ENCODE results near the gene UBASH3B.
A peak's percentile ranks its signal among the peaks of the same experiment; 100 is the strongest.
"Not testable (repeated sequence)": the region's sequence is repeated elsewhere in the genome, so short reads cannot be mapped to it uniquely, and the experiment has no call there.

UBASH3B gene

GRCh38 chr11:122655527-122656072, at the start of gene UBASH3B:
TSS of gene UBASH3B (plus strand) at chr11:122655722. CDS start at chr11:122656050, 328 bp downstream.
- DNase-seq (ENCODE audit: low read depth): peak; percentile 37

- not testable (repeated sequence) for DNase-seq (ENCODE audit: low read depth)
Measured at GRCh38 chr11:122607162-122607561, 48.4 kb upstream of the UBASH3B start.

- DNase-seq (ENCODE audit: low read depth): no peak
Measured at GRCh38 chr11:122612123-122612824, 43.2 kb upstream of the UBASH3B start.

- no peak for DNase-seq (ENCODE audit: low read depth)
Measured at GRCh38 chr11:122616718-122617117, 38.8 kb upstream of the UBASH3B start.

- no peak for DNase-seq (ENCODE audit: low read depth)
Measured at GRCh38 chr11:122617297-122617696, 38.2 kb upstream of the UBASH3B start.

- no peak for DNase-seq (ENCODE audit: low read depth)
Measured at GRCh38 chr11:122617926-122618325, 37.6 kb upstream of the UBASH3B start.

GRCh38 chr11:122618927-122619326, 36.6 kb upstream of the UBASH3B start:
- DNase-seq (ENCODE audit: low read depth): no peak

- DNase-seq (ENCODE audit: low read depth): no peak
Measured at GRCh38 chr11:122619757-122620156, 35.8 kb upstream of the UBASH3B start.

GRCh38 chr11:122625501-122625900, 30.0 kb upstream of the UBASH3B start:
- not testable (repeated sequence) for DNase-seq (ENCODE audit: low read depth)

GRCh38 chr11:122625976-122626665, 29.4 kb upstream of the UBASH3B start:
- no peak for DNase-seq (ENCODE audit: low read depth)

GRCh38 chr11:122627745-122628144, 27.8 kb upstream of the UBASH3B start:
- DNase-seq (ENCODE audit: low read depth): no peak

GRCh38 chr11:122628810-122629555, 26.5 kb upstream of the UBASH3B start:
- peak; percentile 38 for DNase-seq (ENCODE audit: low read depth)

GRCh38 chr11:122632181-122632824, 23.2 kb upstream of the UBASH3B start:
- DNase-seq (ENCODE audit: low read depth): no peak

- no peak for DNase-seq (ENCODE audit: low read depth)
Measured at GRCh38 chr11:122633219-122633829, 22.2 kb upstream of the UBASH3B start.

- DNase-seq (ENCODE audit: low read depth): no peak
Measured at GRCh38 chr11:122634501-122634900, 21.0 kb upstream of the UBASH3B start.

- DNase-seq (ENCODE audit: low read depth): no peak
Measured at GRCh38 chr11:122637541-122637940, 18.0 kb upstream of the UBASH3B start.

- no peak for DNase-seq (ENCODE audit: low read depth)
Measured at GRCh38 chr11:122642472-122642922, 13.0 kb upstream of the UBASH3B start.

GRCh38 chr11:122642971-122643370, 12.6 kb upstream of the UBASH3B start:
- no peak for DNase-seq (ENCODE audit: low read depth)

- no peak for DNase-seq (ENCODE audit: low read depth)
Measured at GRCh38 chr11:122645847-122646246, 9.7 kb upstream of the UBASH3B start.

- no peak for DNase-seq (ENCODE audit: low read depth)
Measured at GRCh38 chr11:122646549-122647340, 8.8 kb upstream of the UBASH3B start.

Data from activated T-helper 9 cell treated with anti-CD3 and anti-CD28 coated beads, Interleukin-2, amount 50 U/mL, for 16 hours (primary cell).